ENCODE measurements around the gene CORO2A. TPM values are rescaled to one million over a fixed set of nuclear protein-coding genes. Genes with fewer than 3 reads are reported as not detected.

The CORO2A gene
- total and polyA plus RNA-seq, 8 donors = 8.1 to 20.4 (median 9.3) TPM

DNA sequence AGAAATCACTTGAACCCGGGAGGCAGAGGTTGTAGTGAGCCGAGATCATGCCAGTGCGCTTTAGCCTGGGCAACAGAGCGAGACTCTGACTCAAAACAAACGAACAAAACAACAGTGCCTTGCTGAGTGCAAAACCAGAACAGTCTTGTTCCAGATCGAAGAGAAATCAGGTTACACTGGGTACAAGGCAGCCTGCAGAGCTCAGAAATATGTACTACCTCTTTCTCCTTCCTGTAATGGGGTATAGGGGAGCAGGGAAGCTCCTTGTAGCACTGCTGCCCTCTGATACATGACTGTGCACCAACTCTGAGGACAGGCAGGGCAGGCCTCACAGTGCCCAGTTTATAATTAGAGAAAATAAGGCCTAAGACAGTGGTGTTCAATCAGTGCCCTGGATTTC is 38.4 kb upstream of the CORO2A start:
- TF ChIP-seq, protein P1, sequence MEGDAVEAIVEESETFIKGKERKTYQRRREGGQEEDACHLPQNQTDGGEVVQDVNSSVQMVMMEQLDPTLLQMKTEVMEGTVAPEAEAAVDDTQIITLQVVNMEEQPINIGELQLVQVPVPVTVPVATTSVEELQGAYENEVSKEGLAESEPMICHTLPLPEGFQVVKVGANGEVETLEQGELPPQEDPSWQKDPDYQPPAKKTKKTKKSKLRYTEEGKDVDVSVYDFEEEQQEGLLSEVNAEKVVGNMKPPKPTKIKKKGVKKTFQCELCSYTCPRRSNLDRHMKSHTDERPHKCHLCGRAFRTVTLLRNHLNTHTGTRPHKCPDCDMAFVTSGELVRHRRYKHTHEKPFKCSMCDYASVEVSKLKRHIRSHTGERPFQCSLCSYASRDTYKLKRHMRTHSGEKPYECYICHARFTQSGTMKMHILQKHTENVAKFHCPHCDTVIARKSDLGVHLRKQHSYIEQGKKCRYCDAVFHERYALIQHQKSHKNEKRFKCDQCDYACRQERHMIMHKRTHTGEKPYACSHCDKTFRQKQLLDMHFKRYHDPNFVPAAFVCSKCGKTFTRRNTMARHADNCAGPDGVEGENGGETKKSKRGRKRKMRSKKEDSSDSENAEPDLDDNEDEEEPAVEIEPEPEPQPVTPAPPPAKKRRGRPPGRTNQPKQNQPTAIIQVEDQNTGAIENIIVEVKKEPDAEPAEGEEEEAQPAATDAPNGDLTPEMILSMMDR (IDR thresholded peaks at IDR 0.05) = no peak
- Histone ChIP-seq H3K9me3 (no peaks in the 10 kb centered on the region), H3K4me3 (no peak overlapping the region), H3K4me1 (peaks cover 3 to 32% of the 10 kb centered on the region in 2 donors), H3K27me3 (no peaks in the 10 kb centered on the region), H3K36me3 (peaks cover 0 to 100% of the 10 kb centered on the region in 2 donors), H3K27ac (peak overlapping the region in 1 of 2 donors; percentile 57)
- intact Hi-C loops (cut with DNase I) = no loop called here
- DNase-seq (no peak), ATAC-seq (peak; percentile 28)

DNA sequence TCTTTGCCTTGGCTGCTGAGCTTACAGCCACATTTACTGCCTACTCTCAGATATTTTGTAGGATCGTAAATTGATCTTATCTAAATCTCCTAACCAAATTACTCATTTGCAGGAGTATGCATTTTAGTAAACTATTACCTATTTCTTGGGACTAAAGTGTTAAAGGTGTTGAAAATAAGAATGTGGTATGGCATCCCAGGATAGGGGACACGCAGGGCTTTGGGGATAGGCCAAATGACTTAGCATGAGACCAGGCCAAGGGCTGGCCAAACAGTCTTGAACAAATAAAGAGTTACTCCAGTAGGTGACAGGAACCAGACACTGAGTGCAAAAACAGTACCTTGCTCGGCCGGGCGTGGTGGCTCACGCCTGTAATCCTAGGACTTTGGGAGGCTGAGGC is 37.9 kb upstream of the CORO2A start:
- TF ChIP-seq, protein P1 (IDR thresholded peaks at IDR 0.05) = no peak
- intact Hi-C loops (cut with DNase I) = no loop called here
- peaks cover 3 to 33% of the 10 kb centered on the region in 2 donors for H3K4me1 ChIP-seq

DNA sequence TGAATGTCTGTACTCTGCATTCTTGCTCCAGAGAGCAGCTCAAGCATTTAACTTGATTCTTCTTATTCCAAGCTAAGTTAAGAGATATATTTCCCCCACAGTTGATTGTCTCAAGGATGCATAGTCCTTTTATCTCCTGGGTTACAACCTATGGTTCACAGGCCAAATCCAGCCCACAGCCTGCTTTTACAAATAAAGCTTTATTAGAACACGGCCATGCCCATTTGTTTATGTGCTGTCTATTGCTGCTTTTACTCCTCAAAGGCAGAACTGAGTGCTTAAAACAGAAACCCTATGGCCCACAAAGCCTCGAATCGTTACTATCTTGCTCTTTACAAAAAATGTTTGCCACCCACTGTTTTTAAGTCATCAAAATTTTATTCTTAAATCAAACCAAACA is 37.2 kb upstream of the CORO2A start:
- intact Hi-C loops (cut with DNase I) = no loop called here
- Histone ChIP-seq H3K27me3 (no peaks in the 10 kb centered on the region), H3K4me3 (no peak overlapping the region), H3K36me3 (peaks cover 0 to 100% of the 10 kb centered on the region in 2 donors), H3K4me1 (peaks cover 3 to 40% of the 10 kb centered on the region in 2 donors), H3K27ac (no peak overlapping the region), H3K9me3 (no peaks in the 10 kb centered on the region)
- ATAC-seq (no peak), DNase-seq (no peak)
- TF ChIP-seq, protein P1 (IDR thresholded peaks at IDR 0.05) = no peak

More for the DNA sequence above, 37.9 kb upstream of the CORO2A start:
- peak overlapping the region in 1 of 2 donors; percentile 57 for H3K27ac ChIP-seq
- ATAC-seq (no peak), DNase-seq (no peak)
- H3K27me3 ChIP-seq = no peaks in the 10 kb centered on the region
- H3K36me3 ChIP-seq = peaks cover 0 to 100% of the 10 kb centered on the region in 2 donors
- no peaks in the 10 kb centered on the region for H3K9me3 ChIP-seq
- H3K4me3 ChIP-seq = no peak overlapping the region

DNA sequence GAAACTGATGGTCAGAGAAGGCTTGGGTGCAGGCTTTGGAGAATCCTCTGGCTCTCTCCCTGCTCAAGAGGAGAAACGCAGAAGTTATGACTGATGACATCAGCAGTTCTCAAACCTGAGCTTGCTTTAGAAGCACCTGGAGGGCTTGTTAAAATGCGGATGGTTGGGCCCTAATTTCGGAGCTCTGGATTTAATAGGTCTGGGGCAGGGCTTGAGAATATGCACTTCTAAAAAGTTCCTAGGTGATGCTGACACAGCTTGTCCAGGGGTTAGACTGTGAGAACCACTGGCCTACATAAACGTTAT is 36.6 kb upstream of the CORO2A start:
- Histone ChIP-seq H3K27ac (no peak overlapping the region), H3K27me3 (no peaks in the 10 kb centered on the region), H3K4me1 (peaks cover 3 to 45% of the 10 kb centered on the region in 2 donors), H3K4me3 (no peak overlapping the region), H3K9me3 (no peaks in the 10 kb centered on the region), H3K36me3 (peaks cover 0 to 100% of the 10 kb centered on the region in 2 donors)
- no peak for ATAC-seq
- no peak for DNase-seq
- TF ChIP-seq, protein P1 (IDR thresholded peaks at IDR 0.05) = no peak
- intact Hi-C loops (cut with DNase I) = no loop called here

DNA sequence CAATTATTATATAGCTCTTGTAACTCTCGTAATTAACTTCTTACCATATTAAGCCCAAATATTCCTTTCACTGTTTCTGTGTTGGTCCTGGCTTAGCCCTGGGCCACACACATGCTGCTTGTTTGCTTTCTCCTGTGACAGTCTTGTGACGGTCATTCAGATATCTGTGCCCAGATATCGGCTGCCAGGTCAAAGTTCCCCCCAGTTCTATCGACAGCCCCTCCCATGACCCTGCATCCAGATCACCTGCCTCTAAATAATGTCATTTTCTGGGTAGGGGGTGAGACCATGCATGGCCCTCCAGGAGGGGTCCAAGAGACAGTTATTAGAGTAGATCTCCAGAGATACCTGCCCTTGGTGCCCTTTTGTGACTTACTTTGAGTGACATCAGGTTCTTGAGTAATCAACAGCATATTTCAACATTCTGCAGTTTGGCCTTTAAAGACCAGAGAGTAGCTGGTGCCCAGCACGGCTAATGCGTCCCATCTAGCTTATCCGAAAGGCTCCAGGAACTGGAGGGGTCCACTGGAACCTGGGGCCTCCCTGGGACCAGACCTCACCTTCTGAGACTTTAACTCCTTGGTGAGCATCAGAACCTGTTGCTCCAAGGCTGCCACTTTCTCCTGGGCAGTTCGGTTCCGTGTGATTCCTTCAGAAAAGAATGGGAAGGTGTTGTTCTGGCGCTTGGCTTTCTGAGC is 36.1 kb upstream of the CORO2A start:
- Histone ChIP-seq H3K9me3 (no peaks in the 10 kb centered on the region), H3K4me1 (peaks cover 3 to 49% of the 10 kb centered on the region in 2 donors), H3K36me3 (peaks cover 0 to 98% of the 10 kb centered on the region in 2 donors), H3K27me3 (no peaks in the 10 kb centered on the region), H3K4me3 (no peak overlapping the region), H3K27ac (no peak overlapping the region)
- intact Hi-C loops (cut with DNase I) = no loop called here
- ATAC-seq = no peak
- TF ChIP-seq, protein P1 (IDR thresholded peaks at IDR 0.05) = no peak
- DNase-seq = no peak
